ENCODE results near the gene LHX4. TPM values are rescaled to one million over a fixed set of nuclear protein-coding genes. Genes with fewer than 3 reads are reported as not detected.

Gene LHX4
- total RNA-seq, 4 donors from 2014 or later, result not detected

GRCh38 chr1:180287988-180288705, 58.1 kb downstream of the LHX4 start:
- no peaks in the 10 kb centered on the region for H3K4me1 ChIP-seq
- no peak overlapping the region for H3K4me3 ChIP-seq
- DNase-seq, result no peak
- no peaks in the 10 kb centered on the region for H3K36me3 ChIP-seq
- in situ Hi-C loops (cut with MboI; ENCODE audit: low sequenced_read_pairs in 4 of 4), result no loop called here
- no peak overlapping the region for H3K27ac ChIP-seq
- intact Hi-C loops (cut with DNase I; ENCODE audit: low total_unique reads), result no loop called here
- no peaks in the 10 kb centered on the region for H3K27me3 ChIP-seq
- no peak for ATAC-seq
- TF ChIP-seq POLR2A (IDR thresholded peaks at IDR 0.05), result no peak
- TF ChIP-seq CTCF (IDR thresholded peaks at IDR 0.05 in 4 of 5, conservative IDR thresholded peaks at IDR 0.05 in 1 of 5), result no peak
- no peaks in the 10 kb centered on the region for H3K9me3 ChIP-seq

- intact Hi-C loops (cut with DNase I; ENCODE audit: low total_unique reads) (no loop called here), in situ Hi-C loops (cut with MboI; ENCODE audit: low sequenced_read_pairs in 4 of 4) (no loop called here)
Measured at GRCh38 chr1:180288940-180289339, 58.9 kb downstream of the LHX4 start.

GRCh38 chr1:180290265-180291001, 60.4 kb downstream of the LHX4 start:
- no peaks in the 10 kb centered on the region for H3K4me1 ChIP-seq
- ATAC-seq (no peak), DNase-seq (no peak)
- H3K36me3 ChIP-seq, result no peaks in the 10 kb centered on the region
- intact Hi-C loops (cut with DNase I; ENCODE audit: low total_unique reads) (no loop called here), in situ Hi-C loops (cut with MboI; ENCODE audit: low sequenced_read_pairs in 4 of 4) (no loop called here)
- no peak overlapping the region for H3K27ac ChIP-seq
- no peaks in the 10 kb centered on the region for H3K9me3 ChIP-seq
- no peaks in the 10 kb centered on the region for H3K27me3 ChIP-seq
- H3K4me3 ChIP-seq, result no peak overlapping the region
- TF ChIP-seq CTCF (IDR thresholded peaks at IDR 0.05 in 4 of 5, conservative IDR thresholded peaks at IDR 0.05 in 1 of 5), result no peak
- TF ChIP-seq POLR2A (IDR thresholded peaks at IDR 0.05), result no peak

More at GRCh38 chr1:180288940-180289339, 58.9 kb downstream of the LHX4 start:
- Histone ChIP-seq H3K4me1 (no peaks in the 10 kb centered on the region), H3K27me3 (no peaks in the 10 kb centered on the region), H3K9me3 (no peaks in the 10 kb centered on the region), H3K36me3 (no peaks in the 10 kb centered on the region), H3K4me3 (no peak overlapping the region), H3K27ac (no peak overlapping the region)
- no peak for DNase-seq
- TF ChIP-seq CTCF (IDR thresholded peaks at IDR 0.05 in 4 of 5, conservative IDR thresholded peaks at IDR 0.05 in 1 of 5) (no peak), POLR2A (IDR thresholded peaks at IDR 0.05) (no peak)
- no peak for ATAC-seq

- Histone ChIP-seq H3K27me3 (no peaks in the 10 kb centered on the region), H3K4me3 (no peak overlapping the region), H3K9me3 (no peaks in the 10 kb centered on the region), H3K4me1 (no peaks in the 10 kb centered on the region), H3K27ac (no peak overlapping the region), H3K36me3 (no peaks in the 10 kb centered on the region)
- in situ Hi-C loops (cut with MboI; ENCODE audit: low sequenced_read_pairs in 4 of 4) (no loop called here), intact Hi-C loops (cut with DNase I; ENCODE audit: low total_unique reads) (no loop called here)
- no peak for ATAC-seq
- TF ChIP-seq POLR2A (IDR thresholded peaks at IDR 0.05) (no peak), CTCF (IDR thresholded peaks at IDR 0.05 in 4 of 5, conservative IDR thresholded peaks at IDR 0.05 in 1 of 5) (no peak)
- DNase-seq, result no peak
Measured at GRCh38 chr1:180291004-180291403, 60.9 kb downstream of the LHX4 start.
